Astrocyte (in vitro differentiated cells and primary cell): ENCODE results near the gene SLC4A5.

ENCODE experiments used
- CTCF ChIP-seq: IDR thresholded peaks from 2 replicates; pipeline ENCODE4 v1.5.1; 2011; ENCODE audit warnings: low read depth, mild to moderate bottlenecking, inconsistent platforms, low read length, moderate library complexity; ENCODE audit not compliant: insufficient read depth
- EZH2 ChIP-seq: IDR thresholded peaks from 2 replicates; pipeline ENCODE4 v1.6.1; 2012; ENCODE audit warnings: mild to moderate bottlenecking, low read length, inconsistent platforms; ENCODE audit not compliant: insufficient read depth

- no peak for TF ChIP-seq CTCF
- TF ChIP-seq EZH2 = no peak
Measured at GRCh38 chr2:74249406-74250122, 93.7 kb downstream of the SLC4A5 start.
